ENCODE data around the gene LRRC2.
A peak's percentile ranks its signal among the peaks of the same experiment; 100 is the strongest.

The LRRC2 gene

DNA sequence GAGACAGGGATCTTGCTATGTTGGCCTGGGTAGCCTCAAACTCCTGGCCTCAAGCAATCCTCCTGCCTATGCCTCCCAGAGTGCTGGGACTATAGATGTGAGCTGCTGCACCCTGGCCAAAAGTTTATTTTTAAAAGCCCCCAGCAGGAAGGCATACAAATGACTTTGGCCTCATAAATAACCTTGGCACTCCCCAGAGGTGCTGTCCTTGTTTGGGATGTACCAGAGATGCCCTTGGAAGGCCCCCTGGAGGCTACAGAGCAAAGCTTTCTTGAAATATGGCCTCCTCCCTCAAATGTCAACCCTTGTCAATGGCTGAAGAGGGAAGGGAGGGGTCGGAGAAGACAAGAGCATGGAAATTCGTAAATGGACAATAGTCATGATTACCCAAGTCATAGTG, 82.3 kb downstream of the LRRC2 start:
- DNase-seq = no peak
- intact Hi-C loops (cut with DNase I) = loop anchor here (10.0 kb wide), 1 partner anchor 211 kb away; the partner anchor contains the start of gene ALS2CL

DNA sequence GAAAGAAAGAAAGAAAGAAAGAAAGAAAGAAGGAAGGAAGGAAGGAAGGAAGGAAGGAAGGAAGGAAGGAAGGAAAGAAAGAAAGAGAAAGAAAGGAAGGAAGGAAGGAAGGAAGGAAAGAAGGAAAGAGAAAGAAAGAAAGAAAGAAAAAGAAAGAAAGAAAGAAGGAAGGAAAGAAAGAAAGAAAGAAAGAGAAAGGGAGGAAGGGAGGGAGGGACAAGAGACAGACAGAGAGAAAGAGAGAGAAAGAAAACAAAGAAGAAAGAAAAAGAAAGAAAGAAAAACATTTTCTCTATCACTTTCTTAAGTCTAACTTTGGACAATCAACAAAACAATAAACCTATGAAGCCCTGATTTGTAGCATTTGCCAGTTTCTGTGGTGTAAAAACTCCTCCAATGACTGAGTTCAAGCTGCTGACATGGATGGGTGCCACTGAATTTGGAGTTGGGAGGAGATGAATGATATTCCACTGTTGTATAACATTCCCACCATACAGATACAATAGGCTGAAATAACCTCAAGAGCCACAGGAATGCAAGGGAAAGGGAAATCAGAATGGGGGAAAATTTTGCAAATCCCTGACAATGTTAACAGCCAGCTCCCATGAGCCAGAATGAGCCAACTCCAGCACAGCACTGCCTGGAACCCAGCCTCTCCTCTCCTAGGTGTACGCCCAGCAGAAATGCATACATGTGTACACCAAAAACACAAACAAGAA, 83.3 kb downstream of the LRRC2 start:
- intact Hi-C loops (cut with DNase I) = loop anchor here (10.0 kb wide), 1 partner anchor 212 kb away; the partner anchor contains the start of gene ALS2CL
- DNase-seq = no peak

DNA sequence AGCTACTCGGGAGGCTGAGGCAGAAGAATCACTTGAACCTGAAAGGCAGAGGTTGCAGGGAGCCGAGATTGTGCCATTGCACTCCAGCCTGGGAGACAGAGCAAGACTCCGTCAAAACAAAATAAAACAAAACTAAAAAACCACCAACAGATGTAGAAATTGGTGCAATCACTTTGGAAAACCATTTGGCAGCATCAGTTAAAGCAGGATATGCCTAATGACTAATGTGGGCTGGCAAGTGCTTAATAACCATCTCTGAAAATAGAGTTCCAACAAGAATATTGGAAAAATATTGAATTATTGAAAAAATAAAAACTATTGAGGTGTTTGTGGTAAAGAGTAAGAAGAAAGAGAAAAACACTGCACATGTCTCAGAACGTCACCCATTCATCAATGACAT, 84.5 kb downstream of the LRRC2 start:
- intact Hi-C loops (cut with DNase I) = loop anchor here (10.0 kb wide), 1 partner anchor 213 kb away; the partner anchor contains the start of gene ALS2CL
- no peak for DNase-seq

DNA sequence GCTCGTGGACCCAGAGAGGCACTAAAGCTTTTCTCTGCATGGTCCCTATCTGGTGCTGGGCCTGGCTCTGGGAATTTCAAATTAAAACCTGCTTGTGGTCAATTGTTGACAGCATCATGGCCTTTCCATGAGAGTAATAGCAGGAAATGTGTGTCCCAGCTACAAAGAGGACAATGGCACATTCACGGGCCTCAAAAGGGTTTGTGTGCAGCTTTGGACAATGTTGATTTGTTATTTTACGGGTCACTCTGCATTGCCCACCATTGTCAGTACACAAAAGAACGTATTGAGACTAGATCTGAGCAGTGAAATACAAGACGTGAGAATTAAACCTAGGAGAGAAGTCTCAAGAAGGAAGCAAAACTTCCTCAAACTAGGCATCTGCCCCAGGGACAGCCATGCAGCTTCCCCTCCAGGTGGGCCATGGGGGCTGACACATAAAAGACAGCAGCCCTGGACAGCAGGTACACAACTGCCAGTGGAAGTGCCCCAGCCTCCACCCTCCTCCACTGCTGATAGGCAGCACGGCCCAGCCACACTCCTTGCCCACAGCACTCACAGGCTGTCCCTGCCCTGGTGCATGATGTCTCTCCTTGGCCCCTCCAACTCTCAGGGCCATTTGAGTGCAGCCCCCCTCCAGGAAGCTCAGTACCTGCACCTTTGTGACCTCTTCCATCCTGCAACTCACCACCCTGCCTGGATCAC, 85.5 kb downstream of the LRRC2 start:
- intact Hi-C loops (cut with DNase I) = loop anchor here (10.0 kb wide), 1 partner anchor 214 kb away; the partner anchor contains the start of gene ALS2CL
- DNase-seq = peak in 2 of 10 donors; percentile 40 to 41

DNA sequence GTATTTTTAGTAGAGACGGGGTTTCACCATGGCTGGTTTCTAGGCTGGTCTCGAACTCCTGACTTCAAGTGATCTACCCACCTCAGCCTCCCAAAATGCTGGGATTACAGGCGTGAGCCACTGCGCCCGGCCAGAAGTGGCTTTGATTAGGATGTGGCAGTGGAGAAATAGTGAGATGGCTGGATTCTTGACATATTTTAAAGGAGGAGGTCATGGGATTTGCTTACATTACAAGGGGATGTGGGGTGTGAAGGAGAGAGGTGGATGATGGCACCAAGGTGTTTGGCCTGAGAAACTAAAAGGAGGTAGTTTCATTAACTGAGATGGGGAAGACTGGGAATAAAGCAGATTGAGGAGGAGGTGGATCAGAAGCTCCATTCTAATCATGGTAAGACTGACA, 86.4 kb downstream of the LRRC2 start:
- intact Hi-C loops (cut with DNase I) = loop anchor here (10.0 kb wide), 1 partner anchor 215 kb away; the partner anchor contains the start of gene ALS2CL
- DNase-seq = no peak

DNA sequence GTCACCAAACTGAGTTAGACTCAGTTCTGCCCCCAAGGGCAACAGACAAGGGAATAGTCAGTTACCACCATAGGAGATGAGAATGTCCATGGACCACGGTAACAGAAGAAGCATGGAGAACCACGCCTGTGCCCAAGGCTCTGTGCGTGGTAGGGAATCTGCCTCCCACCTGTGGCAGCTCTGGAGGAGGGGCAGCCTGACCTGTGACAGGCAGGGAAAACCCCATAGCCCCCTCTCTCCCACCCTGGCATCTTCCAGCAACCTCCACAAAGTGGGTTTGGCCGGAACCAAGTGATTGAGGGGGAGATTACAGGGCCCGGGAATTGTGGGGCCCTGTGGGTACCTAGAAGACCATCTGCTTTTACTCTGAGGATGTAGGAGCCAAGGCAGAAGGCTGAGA, 87.1 kb downstream of the LRRC2 start:
- no peak for DNase-seq
- intact Hi-C loops (cut with DNase I) = no loop called here

DNA sequence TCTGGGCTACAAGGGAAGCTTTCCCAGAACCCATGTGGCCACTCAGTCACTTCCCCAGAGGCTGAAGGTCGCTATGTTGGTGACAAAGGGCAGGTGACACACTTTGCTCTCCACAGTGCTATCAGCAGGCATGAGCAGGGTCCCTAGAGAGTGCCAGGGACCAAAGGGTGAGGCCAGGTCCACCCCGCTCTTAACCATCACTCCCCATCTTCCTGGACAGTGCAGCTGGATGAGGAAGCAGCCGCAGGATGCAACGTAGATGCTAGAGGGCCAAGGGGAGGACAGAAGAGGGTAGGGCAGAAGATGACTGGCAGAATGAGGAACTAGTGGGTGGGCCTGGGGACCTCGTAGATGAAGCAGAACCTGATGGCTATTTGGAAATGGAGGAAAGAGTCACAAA, 87.8 kb downstream of the LRRC2 start:
- intact Hi-C loops (cut with DNase I) = no loop called here
- DNase-seq = no peak

DNA sequence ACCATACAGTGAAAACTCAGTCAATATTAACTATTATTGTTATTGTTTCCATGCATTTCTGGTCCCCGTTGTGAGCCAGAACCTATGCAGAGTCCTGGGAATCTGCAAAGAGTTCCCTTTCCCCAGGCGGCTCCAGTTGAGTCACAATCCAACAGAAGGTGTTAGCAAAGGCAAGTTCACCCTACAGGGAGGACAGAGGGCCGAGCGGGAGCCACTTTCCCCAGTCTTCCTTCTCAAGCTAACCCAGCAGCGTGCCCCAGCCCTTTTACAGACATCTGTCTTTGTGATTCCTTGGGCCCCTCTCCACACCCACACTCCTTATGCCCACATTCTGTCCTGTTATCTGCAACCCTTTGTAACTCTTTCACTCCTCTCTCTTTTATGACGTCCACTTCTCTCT, 88.3 kb downstream of the LRRC2 start:
- intact Hi-C loops (cut with DNase I) = no loop called here
- DNase-seq = no peak

DNA sequence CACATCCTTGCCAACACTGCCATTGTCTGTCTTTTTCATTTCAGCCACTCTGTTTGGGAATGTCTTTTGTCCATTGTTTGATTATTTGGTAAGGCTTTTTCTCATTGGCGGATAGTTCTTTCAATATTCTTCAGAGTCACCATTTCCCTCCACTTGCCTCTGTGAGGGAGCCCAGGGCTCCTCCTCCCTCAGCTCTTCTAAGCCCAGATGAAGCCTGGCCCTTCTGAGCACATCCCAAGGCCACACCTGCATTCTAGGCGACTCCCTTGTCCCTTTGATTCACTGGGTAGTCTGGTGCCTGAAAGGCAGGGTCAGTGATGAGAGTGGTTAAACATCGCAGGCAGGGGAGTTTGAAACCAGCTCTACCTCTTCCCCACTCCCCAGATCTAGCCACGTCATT, 89.0 kb downstream of the LRRC2 start:
- intact Hi-C loops (cut with DNase I) = no loop called here
- no peak for DNase-seq

DNA sequence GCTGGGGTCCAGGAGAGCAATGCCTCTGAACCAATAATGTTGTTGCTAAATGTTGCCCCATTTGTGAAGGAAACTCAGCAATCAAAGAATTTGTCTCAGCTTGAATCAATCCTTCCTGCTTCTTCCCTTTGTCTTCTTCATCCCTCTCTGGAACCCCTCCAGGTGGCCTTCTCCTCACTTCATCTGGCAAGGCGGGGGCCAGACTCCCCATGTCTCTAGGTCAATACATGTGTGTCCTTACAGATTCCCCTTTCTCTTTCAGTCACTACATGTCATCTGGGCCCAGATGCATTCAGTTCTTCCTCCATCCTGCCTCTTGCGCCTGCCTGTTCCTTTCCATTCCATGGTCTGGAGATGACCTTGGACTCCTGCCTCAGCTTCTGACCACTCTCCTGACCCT, 93.4 kb downstream of the LRRC2 start:
- no peak for DNase-seq
- intact Hi-C loops (cut with DNase I) = no loop called here

DNA sequence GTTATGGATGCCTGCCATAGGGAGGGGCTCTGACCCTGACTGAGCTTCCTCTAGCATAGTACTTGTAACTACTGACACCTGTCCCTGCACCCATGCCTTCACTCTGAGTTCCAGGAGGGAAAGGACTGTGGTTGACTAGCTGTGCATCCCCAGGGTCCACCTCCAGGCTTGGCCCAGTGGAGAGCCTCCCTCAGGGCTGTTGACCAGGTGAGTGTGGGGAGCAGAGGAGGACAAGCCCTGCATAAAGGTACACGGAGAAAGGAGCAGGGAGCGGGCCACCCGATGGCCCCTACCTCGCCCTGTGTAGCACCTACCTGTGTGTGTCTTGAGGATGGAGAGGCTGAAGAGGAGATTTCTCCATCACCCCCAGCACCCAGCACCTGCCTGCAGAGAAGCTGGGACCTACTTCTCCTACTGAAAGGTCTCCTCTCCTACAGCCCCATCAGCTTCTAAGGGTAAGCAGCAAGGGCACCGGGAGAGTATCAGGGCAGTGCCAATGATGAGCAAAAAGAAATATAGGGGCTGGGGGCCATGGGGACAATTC, 94.7 kb downstream of the LRRC2 start:
- no peak for DNase-seq
- intact Hi-C loops (cut with DNase I) = no loop called here

DNA sequence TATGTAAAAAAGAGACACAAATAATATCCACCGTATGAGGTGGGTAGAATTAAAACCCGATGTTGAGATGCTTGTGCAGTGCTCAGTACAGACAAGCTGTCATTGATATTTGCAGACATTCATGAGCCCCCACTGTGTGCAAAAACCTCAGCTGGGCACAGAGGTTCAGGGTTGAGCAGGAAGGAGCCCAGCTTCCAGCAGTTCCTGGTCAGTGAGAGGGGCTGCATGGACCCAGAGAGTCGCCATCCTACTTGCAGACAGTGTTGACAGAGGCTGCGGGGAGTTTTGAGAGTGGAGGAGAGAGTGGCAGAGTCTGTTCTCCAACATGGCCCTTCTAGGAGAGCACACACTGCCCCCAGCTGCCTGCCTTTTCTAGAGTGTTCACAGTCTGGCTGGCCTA, 95.3 kb downstream of the LRRC2 start:
- DNase-seq = no peak
- intact Hi-C loops (cut with DNase I) = no loop called here

DNA sequence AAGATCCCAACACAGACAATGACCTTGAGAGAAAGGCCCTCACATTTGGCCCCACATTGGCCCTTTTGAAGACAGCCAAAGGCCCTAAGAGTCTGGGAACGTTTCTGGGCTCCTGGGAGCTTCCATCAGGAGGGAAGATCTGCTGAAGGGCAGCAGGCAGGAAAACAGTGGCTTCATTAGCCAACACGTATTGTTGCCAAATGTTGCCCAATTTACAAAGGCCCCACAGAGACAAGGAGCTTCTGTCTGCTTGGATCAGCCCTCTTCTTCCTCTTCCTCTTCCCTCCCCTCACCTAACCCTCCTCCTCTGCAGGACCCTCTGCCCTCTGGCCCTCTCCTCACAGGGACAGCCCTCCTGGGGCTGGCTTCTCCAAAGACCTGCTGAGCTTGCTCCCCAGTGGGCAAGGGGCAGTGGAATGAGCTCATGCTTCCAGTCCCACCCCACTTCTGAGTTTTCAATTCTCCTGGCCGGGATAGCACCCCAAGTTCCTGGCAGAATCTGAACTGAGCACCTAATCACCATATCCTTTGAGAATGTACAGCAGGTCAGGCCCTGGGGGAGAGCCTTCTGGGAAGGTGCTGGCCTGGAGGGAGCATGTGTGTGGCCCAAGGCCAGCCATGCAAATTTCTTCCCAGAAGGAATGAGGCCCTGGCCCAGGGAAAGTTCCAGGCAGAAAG, 96.3 kb downstream of the LRRC2 start:
- DNase-seq = no peak

DNA sequence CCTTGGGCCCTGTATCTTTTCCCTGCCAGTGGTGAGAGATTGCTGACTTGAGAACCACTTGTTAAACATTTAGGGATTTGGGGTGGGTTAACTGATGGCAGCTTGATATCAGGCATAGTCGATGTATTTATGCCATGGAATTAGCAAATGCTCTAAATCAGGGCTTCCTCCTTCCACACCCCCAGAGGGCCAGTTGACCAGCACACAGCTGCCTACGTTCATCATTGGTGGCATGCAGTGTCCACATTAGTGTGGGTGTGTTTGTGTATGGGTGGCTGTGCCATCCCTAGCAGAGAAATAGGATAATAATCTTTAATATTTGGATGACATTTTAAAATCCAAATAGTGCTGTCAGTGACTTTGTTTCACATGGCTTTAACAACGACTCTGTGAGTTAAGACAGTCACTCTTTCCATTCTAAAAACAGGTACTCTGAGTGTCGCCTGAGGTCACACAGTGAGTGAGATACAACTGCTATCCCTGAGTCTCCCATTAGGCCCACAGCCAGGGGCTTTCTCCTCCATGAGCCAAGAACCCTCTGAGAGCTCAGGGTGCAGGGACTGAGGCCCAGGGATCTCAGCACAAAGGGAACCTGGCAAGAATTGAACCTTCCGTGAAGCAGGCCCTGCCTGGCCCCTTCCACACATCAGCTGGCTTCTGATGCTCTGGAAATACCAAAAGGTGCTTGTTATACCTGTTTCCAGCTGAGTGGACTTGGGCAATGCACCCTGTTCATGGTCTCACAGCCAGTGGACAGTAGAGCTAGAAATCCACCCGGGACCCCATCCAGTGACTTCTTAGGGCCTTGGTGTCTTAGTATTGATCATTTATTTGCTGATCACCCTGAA, 97.1 kb downstream of the LRRC2 start:
- no peak for DNase-seq
- intact Hi-C loops (cut with DNase I) = no loop called here

More for the DNA sequence above, 96.3 kb downstream of the LRRC2 start:
- intact Hi-C loops (cut with DNase I) = no loop called here

DNA sequence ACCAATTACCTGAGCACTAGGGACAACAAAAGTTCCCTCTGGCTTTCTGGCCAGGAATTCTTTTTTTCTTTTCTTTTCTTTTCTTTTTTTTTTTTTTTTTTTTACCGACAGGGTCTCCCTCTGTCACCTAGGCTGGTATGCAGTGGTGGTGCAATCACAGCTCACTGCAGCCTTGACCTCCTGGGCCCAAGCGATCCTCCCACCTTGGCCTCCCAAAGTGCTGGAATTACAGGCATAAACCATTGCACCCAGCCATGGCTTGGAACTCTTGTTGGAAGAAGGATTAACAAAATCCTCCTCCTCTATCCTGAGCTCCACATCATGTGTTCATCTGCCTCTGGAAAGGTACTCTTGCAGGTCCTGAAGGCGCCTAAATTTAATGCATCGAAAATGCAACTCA, 98.5 kb downstream of the LRRC2 start:
- intact Hi-C loops (cut with DNase I) = no loop called here
- no peak for DNase-seq

DNA sequence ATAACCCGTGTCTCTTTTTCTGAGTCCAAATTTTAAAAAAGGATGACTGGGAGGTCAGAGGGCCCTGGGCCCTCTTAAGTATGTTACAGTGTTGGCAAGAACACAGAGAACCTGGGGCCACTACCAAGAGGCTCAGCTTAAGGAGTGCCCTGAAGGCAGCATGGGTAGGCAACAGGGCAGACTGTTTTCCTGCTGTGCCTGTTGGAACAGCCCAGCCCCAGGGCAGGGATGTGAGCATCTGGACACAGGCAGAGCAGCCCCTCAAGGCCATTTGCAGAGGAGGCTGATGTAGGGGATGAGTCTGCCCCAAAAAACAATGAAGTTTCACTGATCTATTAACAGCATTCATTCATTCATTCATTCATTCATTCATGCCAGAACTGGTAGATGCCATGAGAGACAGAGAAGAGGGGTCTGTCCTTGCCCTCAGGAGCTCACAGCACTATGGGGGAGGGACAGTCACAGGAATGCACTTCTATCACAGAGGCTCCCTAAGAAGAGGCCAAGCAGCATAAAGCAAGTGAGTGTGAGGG, 99.2 kb downstream of the LRRC2 start:
- DNase-seq = peak in 1 of 10 donors; percentile 62
- intact Hi-C loops (cut with DNase I) = no loop called here

DNA sequence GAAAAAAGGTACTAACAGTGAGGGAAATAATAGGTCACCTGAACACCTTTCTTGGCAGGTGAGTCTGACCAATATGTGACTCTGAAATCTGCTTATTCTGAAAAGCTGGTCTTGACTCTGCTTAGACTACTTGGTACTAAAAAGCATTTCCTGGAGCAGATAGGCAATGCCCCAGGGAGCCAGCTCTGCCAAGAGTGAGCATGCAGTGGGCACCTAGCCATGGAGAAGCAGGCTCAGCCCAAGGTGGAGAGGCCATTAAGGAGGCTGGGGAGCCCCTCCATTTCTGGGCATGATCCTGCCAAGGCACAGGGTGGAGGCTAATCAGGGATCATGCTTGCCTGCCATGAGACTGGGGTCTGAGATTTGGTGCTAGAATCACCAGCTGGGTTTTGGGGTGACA, 99.8 kb downstream of the LRRC2 start:
- intact Hi-C loops (cut with DNase I) = no loop called here
- DNase-seq = peak in 1 of 10 donors; percentile 68
